C4-2B (cell line): ENCODE data around the gene ABHD2.

ENCODE experiments used
- ZFX ChIP-seq: fragments of 450-650 bp; IDR thresholded peaks from 2 replicates; pipeline ENCODE4 v1.6.1; 2017
- TF ChIP-seq, protein P1 (sequence below): fragments of 450-650 bp; conservative IDR thresholded peaks from 2 replicates; pipeline ENCODE4 v1.5.1; 2017; ENCODE audit warnings: mild to moderate bottlenecking

DNA sequence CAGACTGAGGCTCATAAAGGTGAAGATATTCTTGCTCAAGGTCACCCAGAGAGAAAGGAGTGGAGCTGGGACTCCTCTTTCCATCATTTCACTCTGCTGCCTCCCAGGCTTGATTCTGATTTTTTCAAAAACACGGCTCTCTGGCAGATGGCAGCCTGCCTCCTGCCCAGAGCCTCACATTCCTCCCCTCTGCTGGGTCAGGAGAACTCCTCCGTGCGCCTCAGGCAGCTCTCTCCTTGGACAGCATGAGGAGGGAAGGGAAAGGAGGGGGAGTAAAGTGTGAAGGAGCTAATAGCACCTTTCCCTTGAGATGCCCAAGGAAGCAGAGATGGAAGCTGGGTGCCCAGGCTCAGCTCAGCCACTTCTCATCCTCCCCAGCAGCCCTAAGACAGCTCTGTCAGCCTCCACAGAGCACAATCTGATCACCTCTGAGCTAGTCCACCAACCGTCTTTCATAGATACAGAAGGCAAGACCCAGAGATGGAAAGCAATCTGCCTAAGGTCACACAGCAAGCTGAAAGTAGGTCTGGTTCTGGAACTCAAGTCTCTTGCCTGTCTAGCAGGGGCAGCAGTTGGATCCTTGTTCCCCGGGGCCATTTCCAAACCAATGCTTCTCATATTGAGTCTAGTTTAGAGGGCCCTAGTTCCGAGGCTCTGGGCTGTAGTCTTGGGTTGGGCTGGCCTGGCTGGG, 129.6 kb downstream of the ABHD2 start:
- TF ChIP-seq, protein P1, sequence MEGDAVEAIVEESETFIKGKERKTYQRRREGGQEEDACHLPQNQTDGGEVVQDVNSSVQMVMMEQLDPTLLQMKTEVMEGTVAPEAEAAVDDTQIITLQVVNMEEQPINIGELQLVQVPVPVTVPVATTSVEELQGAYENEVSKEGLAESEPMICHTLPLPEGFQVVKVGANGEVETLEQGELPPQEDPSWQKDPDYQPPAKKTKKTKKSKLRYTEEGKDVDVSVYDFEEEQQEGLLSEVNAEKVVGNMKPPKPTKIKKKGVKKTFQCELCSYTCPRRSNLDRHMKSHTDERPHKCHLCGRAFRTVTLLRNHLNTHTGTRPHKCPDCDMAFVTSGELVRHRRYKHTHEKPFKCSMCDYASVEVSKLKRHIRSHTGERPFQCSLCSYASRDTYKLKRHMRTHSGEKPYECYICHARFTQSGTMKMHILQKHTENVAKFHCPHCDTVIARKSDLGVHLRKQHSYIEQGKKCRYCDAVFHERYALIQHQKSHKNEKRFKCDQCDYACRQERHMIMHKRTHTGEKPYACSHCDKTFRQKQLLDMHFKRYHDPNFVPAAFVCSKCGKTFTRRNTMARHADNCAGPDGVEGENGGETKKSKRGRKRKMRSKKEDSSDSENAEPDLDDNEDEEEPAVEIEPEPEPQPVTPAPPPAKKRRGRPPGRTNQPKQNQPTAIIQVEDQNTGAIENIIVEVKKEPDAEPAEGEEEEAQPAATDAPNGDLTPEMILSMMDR: no peak
- no peak for TF ChIP-seq ZFX
